AG09309 (cell line): ENCODE data around the gene LYZL2.
"Not testable (repeated sequence)": the region's sequence is repeated elsewhere in the genome, so short reads cannot be mapped to it uniquely, and the experiment has no call there.

Experiments
- DNase-seq: peaks from one replicate; pipeline ENCODE4 v3.0.0-alpha.2; 2010; ENCODE audit warnings: low read depth
- H3K4me3 ChIP-seq: 2 replicates; pipeline ENCODE4 v1.5.1; 2011; ENCODE audit warnings: mild to moderate bottlenecking, low read depth, low read length, moderate library complexity; ENCODE audit not compliant: control insufficient read depth
- TF ChIP-seq, protein P1 (sequence below): IDR thresholded peaks from 2 replicates; pipeline ENCODE4 v1.5.1; 2011; ENCODE audit warnings: mild to moderate bottlenecking, low read depth, low read length, inconsistent platforms; ENCODE audit not compliant: insufficient read depth, control insufficient read depth; ENCODE audit errors: missing control alignments

The LYZL2 gene

DNA sequence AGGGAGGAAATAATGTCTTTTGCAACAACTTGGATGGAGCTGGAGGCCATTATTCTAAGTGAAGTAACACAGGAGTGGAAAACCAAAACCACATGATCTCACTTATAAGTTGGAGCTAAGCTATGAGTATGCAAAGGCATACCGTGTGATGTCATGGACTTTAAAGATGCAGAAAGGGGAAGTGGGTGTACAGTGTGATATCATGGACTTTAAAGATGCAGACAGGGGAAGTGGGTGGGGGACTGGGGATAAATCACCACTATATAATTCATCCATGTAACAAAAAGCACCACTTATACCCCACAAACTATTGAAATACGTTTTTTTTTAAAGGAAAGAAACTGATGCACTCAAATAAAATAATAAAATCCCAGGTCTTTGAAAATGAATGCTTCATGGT, 29.5 kb downstream of the LYZL2 start:
- DNase-seq, result no peak
- no peak overlapping the region for H3K4me3 ChIP-seq
- TF ChIP-seq, protein P1, sequence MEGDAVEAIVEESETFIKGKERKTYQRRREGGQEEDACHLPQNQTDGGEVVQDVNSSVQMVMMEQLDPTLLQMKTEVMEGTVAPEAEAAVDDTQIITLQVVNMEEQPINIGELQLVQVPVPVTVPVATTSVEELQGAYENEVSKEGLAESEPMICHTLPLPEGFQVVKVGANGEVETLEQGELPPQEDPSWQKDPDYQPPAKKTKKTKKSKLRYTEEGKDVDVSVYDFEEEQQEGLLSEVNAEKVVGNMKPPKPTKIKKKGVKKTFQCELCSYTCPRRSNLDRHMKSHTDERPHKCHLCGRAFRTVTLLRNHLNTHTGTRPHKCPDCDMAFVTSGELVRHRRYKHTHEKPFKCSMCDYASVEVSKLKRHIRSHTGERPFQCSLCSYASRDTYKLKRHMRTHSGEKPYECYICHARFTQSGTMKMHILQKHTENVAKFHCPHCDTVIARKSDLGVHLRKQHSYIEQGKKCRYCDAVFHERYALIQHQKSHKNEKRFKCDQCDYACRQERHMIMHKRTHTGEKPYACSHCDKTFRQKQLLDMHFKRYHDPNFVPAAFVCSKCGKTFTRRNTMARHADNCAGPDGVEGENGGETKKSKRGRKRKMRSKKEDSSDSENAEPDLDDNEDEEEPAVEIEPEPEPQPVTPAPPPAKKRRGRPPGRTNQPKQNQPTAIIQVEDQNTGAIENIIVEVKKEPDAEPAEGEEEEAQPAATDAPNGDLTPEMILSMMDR, result no peak

DNA sequence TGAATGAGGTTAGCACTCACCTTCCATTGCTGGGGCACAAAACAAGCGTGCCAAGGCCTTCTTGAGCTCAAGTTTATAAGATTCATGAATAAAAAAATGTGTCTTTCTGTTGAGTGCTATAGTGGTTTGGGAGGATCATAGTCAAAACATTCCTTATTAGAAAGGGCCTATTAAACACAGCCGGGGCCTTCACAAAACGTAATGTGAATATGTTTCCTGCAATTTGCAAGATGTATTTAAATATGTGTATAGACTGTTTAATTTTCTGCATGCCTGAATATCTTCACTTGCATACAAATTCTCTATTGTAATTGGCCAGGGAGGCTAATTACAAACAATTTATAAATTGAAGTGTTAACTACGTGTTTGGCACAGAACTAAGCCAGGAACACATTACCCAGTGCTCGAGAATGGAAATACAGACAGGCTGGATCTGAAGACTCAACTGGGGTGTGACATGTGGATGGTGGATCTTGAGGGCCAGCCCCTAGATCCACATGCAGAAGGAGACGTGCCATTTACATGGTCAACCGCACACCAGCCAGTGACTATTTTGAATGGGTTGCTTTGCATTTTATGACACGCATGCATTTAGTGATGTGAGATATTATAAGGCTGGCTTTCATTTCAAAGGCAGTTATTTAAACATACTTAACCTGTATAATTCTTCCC, 31.3 kb downstream of the LYZL2 start:
- TF ChIP-seq, protein P1, result no peak
- no peak for DNase-seq
- H3K4me3 ChIP-seq, result no peak overlapping the region

DNA sequence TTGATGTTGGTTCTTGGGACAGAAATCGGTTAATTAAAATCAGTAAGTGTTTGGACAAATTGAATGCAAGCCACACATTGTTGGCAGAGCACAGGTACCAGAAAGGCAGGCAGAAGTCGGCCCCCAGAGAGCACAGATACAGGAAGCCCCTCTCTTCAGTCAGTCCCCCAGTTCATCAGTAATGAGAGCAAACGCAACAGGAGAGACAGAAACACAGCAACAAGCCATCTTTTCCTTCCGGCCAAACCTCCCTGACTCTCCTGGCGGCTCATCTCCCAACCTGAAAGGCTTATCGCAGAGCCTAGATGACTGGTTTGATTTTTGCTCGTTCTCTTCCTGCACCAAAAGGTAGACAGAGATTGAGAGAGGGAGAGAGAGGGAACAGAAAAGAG, 32.1 kb downstream of the LYZL2 start:
- not testable (repeated sequence) for H3K4me3 ChIP-seq

DNA sequence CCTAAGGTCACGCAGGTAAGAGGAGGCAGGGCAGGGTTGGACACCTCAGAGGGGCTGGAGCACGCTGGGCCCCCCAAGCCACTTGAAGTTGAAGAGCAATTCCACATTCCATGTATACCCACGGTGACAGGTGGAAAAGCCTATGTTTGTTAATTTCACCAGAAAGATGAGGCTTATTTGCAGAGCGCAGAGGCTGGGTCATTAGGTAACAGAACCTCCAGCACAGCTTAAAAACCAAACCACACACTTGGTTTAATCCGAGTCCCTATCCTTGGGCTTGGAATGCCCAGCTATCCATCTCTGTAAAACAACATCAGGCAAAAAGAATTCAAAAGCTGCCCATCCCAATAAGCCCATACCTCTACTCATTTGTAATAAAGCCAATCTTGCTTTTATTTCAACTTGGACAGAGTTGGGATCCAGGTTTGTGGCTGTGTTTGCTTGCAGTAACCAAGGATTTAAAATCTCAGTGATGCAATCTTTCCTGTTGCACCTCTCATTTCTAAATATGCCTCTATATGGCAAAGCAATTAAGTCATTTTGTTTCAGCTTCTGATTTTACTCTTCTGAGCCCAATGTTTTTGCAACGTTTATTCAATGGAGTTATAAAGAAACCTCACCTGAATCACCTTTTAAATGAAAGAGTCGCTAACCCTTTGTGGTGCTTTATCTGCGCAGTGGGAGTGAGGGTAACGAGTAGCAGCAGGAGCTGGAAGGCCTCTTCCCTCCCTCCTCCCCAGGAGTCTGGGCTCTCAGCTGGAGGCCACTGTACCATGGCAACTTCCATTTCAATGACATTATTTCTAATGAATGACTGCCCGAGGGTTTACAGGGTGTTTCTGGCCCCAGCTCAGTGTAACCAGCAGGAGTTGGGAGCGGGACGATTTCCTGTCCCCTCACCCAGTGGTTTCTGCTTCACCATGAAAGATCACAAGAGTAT, 32.8 kb downstream of the LYZL2 start:
- H3K4me3 ChIP-seq, DNase-seq: not testable (repeated sequence)

More for the DNA sequence above, 32.1 kb downstream of the LYZL2 start:
- DNase-seq, result not testable (repeated sequence)

DNA sequence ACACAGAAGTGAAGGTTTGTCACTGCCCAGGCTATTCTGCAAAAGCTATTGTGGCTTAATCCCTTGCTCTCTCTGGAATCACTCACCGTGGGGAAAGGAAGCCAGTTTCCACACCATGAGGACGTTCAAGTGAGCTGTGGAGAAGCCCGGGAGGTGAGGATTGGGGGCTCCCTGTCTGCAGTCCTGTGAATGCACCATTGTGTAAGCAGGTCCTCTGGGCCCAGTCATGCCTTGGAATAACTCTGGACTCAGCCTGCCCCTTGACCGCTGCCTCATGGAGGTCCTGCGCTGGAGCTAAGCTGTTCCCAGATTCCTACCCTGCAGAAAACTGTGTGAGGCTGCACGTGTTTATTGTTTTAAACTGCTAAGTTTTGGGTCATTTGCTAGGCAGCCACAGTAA, 33.5 kb downstream of the LYZL2 start:
- H3K4me3 ChIP-seq, result no peak overlapping the region
- no peak for DNase-seq
- TF ChIP-seq, protein P1, result no peak

DNA sequence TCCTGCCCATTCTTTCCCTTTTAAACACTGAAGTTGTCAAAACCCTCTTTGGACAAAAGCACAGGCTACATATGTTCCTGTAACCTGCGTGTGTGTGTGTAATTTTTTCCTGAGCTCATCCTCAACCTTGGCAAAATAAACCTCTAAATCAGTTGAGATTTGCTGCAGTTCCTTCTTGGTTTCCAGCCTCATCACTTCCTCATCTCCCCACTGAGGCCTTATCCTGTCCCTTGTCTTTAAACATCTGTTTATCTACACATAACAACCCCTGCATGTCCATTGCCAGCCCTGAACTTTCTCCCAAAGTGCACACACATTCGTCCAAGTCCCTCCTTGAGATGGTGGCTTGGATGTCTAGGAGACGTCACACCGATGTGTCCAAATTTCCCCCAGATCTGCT, 35.5 kb downstream of the LYZL2 start:
- H3K4me3 ChIP-seq, result no peak overlapping the region
- TF ChIP-seq, protein P1, result no peak
- DNase-seq, result no peak

DNA sequence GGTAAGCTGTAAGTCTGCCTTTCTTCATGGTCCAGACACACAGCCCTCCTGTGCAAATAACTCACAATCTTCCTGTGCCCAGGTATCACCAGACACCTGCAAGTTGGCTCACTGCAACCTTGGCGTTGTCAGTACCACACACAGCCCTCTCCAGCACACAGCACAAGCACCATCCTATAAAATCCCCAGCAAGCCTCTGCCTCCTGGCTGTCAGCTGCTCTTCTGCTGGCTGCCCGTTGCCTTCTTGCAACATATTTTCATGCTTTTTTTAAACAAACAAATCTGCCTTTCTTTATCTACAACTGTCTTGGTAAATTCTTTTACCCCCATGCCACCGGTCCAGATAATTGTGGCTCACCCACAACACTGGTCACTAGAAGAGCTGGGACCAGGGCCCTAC, 36.8 kb downstream of the LYZL2 start:
- DNase-seq, H3K4me3 ChIP-seq: not testable (repeated sequence)

DNA sequence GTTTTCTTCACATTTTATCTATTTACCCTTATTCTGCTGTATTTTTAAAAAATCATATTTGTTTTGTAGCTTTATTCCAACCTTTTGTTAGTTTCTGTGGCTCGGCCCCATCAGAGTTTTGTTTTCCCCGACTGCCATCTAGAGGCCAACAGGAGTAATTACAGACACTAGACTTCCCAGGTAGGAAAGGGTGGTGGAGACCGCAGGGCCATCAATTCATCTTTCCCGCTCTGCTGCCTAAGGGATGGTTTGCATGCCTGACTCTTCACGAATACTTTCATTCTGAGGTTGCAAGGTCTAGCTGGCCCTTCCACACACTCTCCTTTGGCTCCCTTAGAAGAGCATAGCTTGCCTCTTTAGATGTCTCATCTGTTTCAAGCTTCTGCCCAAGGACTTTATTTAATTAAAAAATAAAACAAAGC, 38.3 kb downstream of the LYZL2 start:
- TF ChIP-seq, protein P1, result peak; percentile 77

More for the DNA sequence above, 38.3 kb downstream of the LYZL2 start:
- DNase-seq, result no peak
- H3K4me3 ChIP-seq, result no peak overlapping the region
